HG03571 (cell line): ENCODE data around the gene TP53TG3E.
"Not testable (repeated sequence)": the region's sequence is repeated elsewhere in the genome, so short reads cannot be mapped to it uniquely, and the experiment has no call there.

Source experiments
- ATAC-seq: cut with Tn5 transposase; IDR thresholded peaks from one replicate; pipeline ENCODE4 v1.9.1; 2021; ENCODE audit not compliant: unreplicated experiment

Gene TP53TG3E

GRCh38 chr16:33304006-33304405, at the start of gene TP53TG3E:
Gene TP53TG3E, plus strand, starts transcription at chr16:33304306. Its CDS starts 68 bp downstream, at chr16:33304374.
- ATAC-seq = not testable (repeated sequence)

GRCh38 chr16:33336226-33337012, 32.3 kb downstream of the TP53TG3E start:
- ATAC-seq = not testable (repeated sequence)

- not testable (repeated sequence) for ATAC-seq
These were observed 33.8 kb downstream of the TP53TG3E start for GRCh38 chr16:33337627-33338542.

GRCh38 chr16:33338543-33338951, 34.4 kb downstream of the TP53TG3E start:
- not testable (repeated sequence) for ATAC-seq

GRCh38 chr16:33339093-33340061, 35.3 kb downstream of the TP53TG3E start:
- not testable (repeated sequence) for ATAC-seq
